Measurements from ENCODE around the gene TSSK1B. TPM values are rescaled to one million over a fixed set of nuclear protein-coding genes. Genes with fewer than 3 reads are reported as not detected.

TSSK1B gene
- total RNA-seq, 1 experiment from 2014 or later, result 0.08 TPM

Other genes starting within 250 kb of the TSSK1B start
- gene MCC, start 53.5 kb upstream of the TSSK1B start, total RNA-seq (2014; rRNA removed; shearing (Covaris generic)), result 26.6 and 26.9 TPM in 2 replicates
- gene YTHDC2, start 78.7 kb upstream of the TSSK1B start, total RNA-seq (2014; rRNA removed; shearing (Covaris generic)), result 17.7 and 23.3 TPM in 2 replicates